ENCODE measurements around the gene CDCA7L. TPM values are rescaled to one million over a fixed set of nuclear protein-coding genes. Genes with fewer than 3 reads are reported as not detected.

CDCA7L gene
- total RNA-seq, 1 donor from 2014 or later, result 41.0 TPM

- Histone ChIP-seq H3K4me3 (no peak overlapping the region), H3K9me3 (replicated peaks) (no peaks in the 10 kb centered on the region), H3K4me1 (no peaks in the 10 kb centered on the region), H3K27ac (replicated peaks) (no peak overlapping the region), H3K27me3 (ENCODE audit: low read depth) (no peaks in the 10 kb centered on the region), H3K36me3 (no peaks in the 10 kb centered on the region)
- DNase-seq, result no peak
- intact Hi-C loops (cut with micrococcal nuclease), result no loop called here
- TF ChIP-seq CTCF (IDR thresholded peaks at IDR 0.05; ENCODE audit: borderline replicate concordance), result no peak
Observed at GRCh38 chr7:21966271-21966670, 20.6 kb upstream of the CDCA7L start.

GRCh38 chr7:21965291-21965690 lies 19.6 kb upstream of the CDCA7L start:
- H3K36me3 ChIP-seq, result no peaks in the 10 kb centered on the region
- TF ChIP-seq CTCF (IDR thresholded peaks at IDR 0.05; ENCODE audit: borderline replicate concordance), result no peak
- H3K27ac ChIP-seq (replicated peaks), result no peak overlapping the region
- no peaks in the 10 kb centered on the region for H3K4me1 ChIP-seq
- DNase-seq, result no peak
- H3K9me3 ChIP-seq (replicated peaks), result no peaks in the 10 kb centered on the region
- intact Hi-C loops (cut with micrococcal nuclease), result no loop called here
- no peaks in the 10 kb centered on the region for H3K27me3 ChIP-seq (ENCODE audit: low read depth)
- H3K4me3 ChIP-seq, result no peak overlapping the region

GRCh38 chr7:21962677-21963076 lies 17.0 kb upstream of the CDCA7L start:
- H3K27me3 ChIP-seq (ENCODE audit: low read depth), result no peaks in the 10 kb centered on the region
- no peak for TF ChIP-seq CTCF (IDR thresholded peaks at IDR 0.05; ENCODE audit: borderline replicate concordance)
- no peaks in the 10 kb centered on the region for H3K36me3 ChIP-seq
- no peak overlapping the region for H3K27ac ChIP-seq (replicated peaks)
- H3K9me3 ChIP-seq (replicated peaks), result no peaks in the 10 kb centered on the region
- intact Hi-C loops (cut with micrococcal nuclease), result no loop called here
- H3K4me1 ChIP-seq, result no peaks in the 10 kb centered on the region
- DNase-seq, result no peak
- H3K4me3 ChIP-seq, result no peak overlapping the region

- no peak overlapping the region for H3K4me3 ChIP-seq
- no peak for TF ChIP-seq CTCF (IDR thresholded peaks at IDR 0.05; ENCODE audit: borderline replicate concordance)
- H3K27me3 ChIP-seq (ENCODE audit: low read depth), result no peaks in the 10 kb centered on the region
- H3K27ac ChIP-seq (replicated peaks), result no peak overlapping the region
- no peaks in the 10 kb centered on the region for H3K36me3 ChIP-seq
- intact Hi-C loops (cut with micrococcal nuclease), result no loop called here
- no peak for DNase-seq
- H3K9me3 ChIP-seq (replicated peaks), result no peaks in the 10 kb centered on the region
- no peaks in the 10 kb centered on the region for H3K4me1 ChIP-seq
Observed at GRCh38 chr7:21960922-21961321, 15.2 kb upstream of the CDCA7L start.

GRCh38 chr7:21959387-21959776 lies 13.7 kb upstream of the CDCA7L start:
- no peaks in the 10 kb centered on the region for H3K36me3 ChIP-seq
- peaks cover 4% of the 10 kb centered on the region for H3K4me1 ChIP-seq
- no peak for TF ChIP-seq CTCF (IDR thresholded peaks at IDR 0.05; ENCODE audit: borderline replicate concordance)
- no peaks in the 10 kb centered on the region for H3K9me3 ChIP-seq (replicated peaks)
- H3K27ac ChIP-seq (replicated peaks), result no peak overlapping the region
- intact Hi-C loops (cut with micrococcal nuclease), result no loop called here
- no peak for DNase-seq
- H3K4me3 ChIP-seq, result no peak overlapping the region
- H3K27me3 ChIP-seq (ENCODE audit: low read depth), result no peaks in the 10 kb centered on the region

- H3K4me3 ChIP-seq, result no peak overlapping the region
- no peaks in the 10 kb centered on the region for H3K9me3 ChIP-seq (replicated peaks)
- intact Hi-C loops (cut with micrococcal nuclease), result no loop called here
- DNase-seq, result no peak
- H3K4me1 ChIP-seq, result peaks cover 18% of the 10 kb centered on the region
- H3K27me3 ChIP-seq (ENCODE audit: low read depth), result no peaks in the 10 kb centered on the region
- H3K36me3 ChIP-seq, result no peaks in the 10 kb centered on the region
- peak overlapping the region; percentile 69 for H3K27ac ChIP-seq (replicated peaks)
- no peak for TF ChIP-seq CTCF (IDR thresholded peaks at IDR 0.05; ENCODE audit: borderline replicate concordance)
Observed at GRCh38 chr7:21953781-21954180, 8.1 kb upstream of the CDCA7L start.
